Natural killer cell (primary cell): ENCODE measurements around the gene TRAP1. TPM values are rescaled to one million over a fixed set of nuclear protein-coding genes. Genes with fewer than 3 reads are reported as not detected.

Experiments used
- ATAC-seq, 3 donors: fragments of 150-1000 bp in 2 of 3; fragments of 200-7000 bp in 1 of 3; cut with Tn5 transposase; 1 replicate in 1 of 3; 2 replicates in 2 of 3; pipeline ENCODE4 v1.10.0; 2021; ENCODE audit warnings: mild to moderate bottlenecking in 2 of 3, moderate library complexity in 2 of 3
- DNase-seq, 2 donors: peaks; one replicate each; pipeline versions ENCODE4 v3.0.0 to v3.0.0-alpha.2; 2013 to 2021; ENCODE audit warnings: mixed read lengths in 1 of 2
- H3K27ac ChIP-seq: one replicate; pipeline ENCODE4 v1.5.1; 2013; ENCODE audit warnings: mild to moderate bottlenecking, low read length
- H3K27me3 ChIP-seq: one replicate; pipeline ENCODE4 v1.6.1; 2013; ENCODE audit warnings: low read length; ENCODE audit not compliant: control insufficient read depth, insufficient read depth
- H3K36me3 ChIP-seq: one replicate; pipeline ENCODE4 v1.6.1; 2013; ENCODE audit warnings: low read length; ENCODE audit not compliant: control insufficient read depth, insufficient read depth
- H3K4me1 ChIP-seq: one replicate; pipeline ENCODE4 v1.6.1; 2013; ENCODE audit warnings: low read length; ENCODE audit not compliant: control insufficient read depth, insufficient read depth
- H3K4me3 ChIP-seq: one replicate; pipeline ENCODE4 v1.5.1; 2013; ENCODE audit warnings: low read length
- H3K9me3 ChIP-seq: one replicate; pipeline ENCODE4 v1.6.1; 2013; ENCODE audit warnings: low read length; ENCODE audit not compliant: control insufficient read depth, insufficient read depth
- H3K27ac Mint-ChIP-seq, 2 donors: one replicate each; pipeline ENCODE4 v1.8.0; 2022; ENCODE audit warnings: mild to moderate bottlenecking in 2 of 2, mixed read lengths in 2 of 2, moderate library complexity in 1 of 2
- H3K27me3 Mint-ChIP-seq, 2 donors: one replicate each; pipeline ENCODE4 v1.8.0; 2022; ENCODE audit warnings: low read depth in 2 of 2, mixed read lengths in 2 of 2
- H3K36me3 Mint-ChIP-seq: one replicate; pipeline ENCODE4 v1.8.0; 2022; ENCODE audit warnings: mixed read lengths
- H3K4me1 Mint-ChIP-seq, 2 donors: one replicate each; pipeline ENCODE4 v1.8.0; 2022; ENCODE audit warnings: mixed read lengths in 2 of 2
- H3K4me3 Mint-ChIP-seq: one replicate; pipeline ENCODE4 v1.8.0; 2022; ENCODE audit warnings: mild to moderate bottlenecking, moderate library complexity, mixed read lengths
- H3K9me3 Mint-ChIP-seq, 2 donors: one replicate each; pipeline ENCODE4 v1.8.0; 2022; ENCODE audit warnings: mixed read lengths in 2 of 2
- WGBS: methylation state at CpG from one replicate; pipeline ENCODE4 v1.1.7; 2013; ENCODE audit warnings: missing lambda C conversion rate; ENCODE audit not compliant: insufficient coverage; 5-methylcytosine and 5-hydroxymethylcytosine counted together
- intact Hi-C: fragments of 100-400 bp; cut with micrococcal nuclease; formaldehyde crosslinking; loops from one replicate; pipeline ENCODE4 v1.14.2; 2022
- total RNA-seq, 4 donors: library from RNA; stranded (reverse); fragments of 120-200 nt in 1 of 4; gene quantifications; one replicate each; pipeline versions ENCODE4 v1.2.3 to v1.2.4, GENCODE V29; 2013 to 2022
- TF ChIP-seq, protein P1 (sequence below): fragments of 200-600 bp; IDR thresholded peaks from one replicate; pipeline ENCODE4 v1.8.0; 2022; ENCODE audit warnings: antibody characterized with exemption

Gene TRAP1
- total RNA-seq, 3 donors from 2014 or later (not counting 1 experiment from before 2014, with no cell fraction given) = 33.7 to 56.7 (median 54.6) TPM

DNA sequence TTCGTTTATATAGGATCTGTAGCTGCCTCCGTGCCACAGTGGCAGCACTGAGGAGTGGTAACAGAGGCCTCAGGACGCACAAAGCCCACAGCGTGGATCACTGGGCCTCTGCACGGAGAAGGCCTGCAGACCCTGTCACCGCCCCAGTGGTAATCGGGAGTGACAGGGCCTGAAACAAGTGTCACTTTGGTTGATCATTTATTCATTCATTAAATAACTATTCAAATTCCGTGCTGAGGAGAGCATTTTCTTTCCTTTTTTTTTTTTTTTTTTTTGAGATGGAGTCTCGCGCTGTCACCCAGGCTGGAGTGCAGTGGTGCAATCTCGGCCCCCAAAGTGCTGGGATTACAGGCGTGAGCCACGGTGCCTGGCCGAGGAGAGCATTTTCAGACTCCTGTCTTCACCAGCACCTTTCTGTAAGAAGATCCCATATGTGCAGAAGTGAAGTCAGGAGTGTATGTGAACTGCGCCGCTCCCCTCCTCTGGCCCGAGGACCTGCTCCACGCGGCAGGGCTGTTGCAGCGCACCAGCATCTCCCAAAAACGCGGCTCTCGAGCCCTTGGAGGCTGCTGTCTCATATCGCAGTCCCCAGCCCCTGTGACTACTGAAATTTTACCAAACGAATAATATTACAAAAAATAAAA, 44.9 kb upstream of the TRAP1 start:
- ATAC-seq (no peak), DNase-seq (no peak)
- Mint-ChIP-seq H3K4me1 (peaks cover 5 to 8% of the 10 kb centered on the region in 2 donors), H3K9me3 (no peaks in the 10 kb centered on the region), H3K27me3 (no peaks in the 10 kb centered on the region), H3K4me3 (no peak overlapping the region), H3K36me3 (peaks cover 7% of the 10 kb centered on the region), H3K27ac (no peak overlapping the region)
- 95% methylated on average over 25 of the region's 25 CpGs for WGBS
- Histone ChIP-seq H3K36me3 (peaks cover 61% of the 10 kb centered on the region), H3K4me1 (no peaks in the 10 kb centered on the region), H3K27me3 (no peaks in the 10 kb centered on the region), H3K4me3 (no peak overlapping the region), H3K27ac (no peak overlapping the region), H3K9me3 (no peaks in the 10 kb centered on the region)
- intact Hi-C loops = no loop called here
- TF ChIP-seq, protein P1, sequence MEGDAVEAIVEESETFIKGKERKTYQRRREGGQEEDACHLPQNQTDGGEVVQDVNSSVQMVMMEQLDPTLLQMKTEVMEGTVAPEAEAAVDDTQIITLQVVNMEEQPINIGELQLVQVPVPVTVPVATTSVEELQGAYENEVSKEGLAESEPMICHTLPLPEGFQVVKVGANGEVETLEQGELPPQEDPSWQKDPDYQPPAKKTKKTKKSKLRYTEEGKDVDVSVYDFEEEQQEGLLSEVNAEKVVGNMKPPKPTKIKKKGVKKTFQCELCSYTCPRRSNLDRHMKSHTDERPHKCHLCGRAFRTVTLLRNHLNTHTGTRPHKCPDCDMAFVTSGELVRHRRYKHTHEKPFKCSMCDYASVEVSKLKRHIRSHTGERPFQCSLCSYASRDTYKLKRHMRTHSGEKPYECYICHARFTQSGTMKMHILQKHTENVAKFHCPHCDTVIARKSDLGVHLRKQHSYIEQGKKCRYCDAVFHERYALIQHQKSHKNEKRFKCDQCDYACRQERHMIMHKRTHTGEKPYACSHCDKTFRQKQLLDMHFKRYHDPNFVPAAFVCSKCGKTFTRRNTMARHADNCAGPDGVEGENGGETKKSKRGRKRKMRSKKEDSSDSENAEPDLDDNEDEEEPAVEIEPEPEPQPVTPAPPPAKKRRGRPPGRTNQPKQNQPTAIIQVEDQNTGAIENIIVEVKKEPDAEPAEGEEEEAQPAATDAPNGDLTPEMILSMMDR = no peak

DNA sequence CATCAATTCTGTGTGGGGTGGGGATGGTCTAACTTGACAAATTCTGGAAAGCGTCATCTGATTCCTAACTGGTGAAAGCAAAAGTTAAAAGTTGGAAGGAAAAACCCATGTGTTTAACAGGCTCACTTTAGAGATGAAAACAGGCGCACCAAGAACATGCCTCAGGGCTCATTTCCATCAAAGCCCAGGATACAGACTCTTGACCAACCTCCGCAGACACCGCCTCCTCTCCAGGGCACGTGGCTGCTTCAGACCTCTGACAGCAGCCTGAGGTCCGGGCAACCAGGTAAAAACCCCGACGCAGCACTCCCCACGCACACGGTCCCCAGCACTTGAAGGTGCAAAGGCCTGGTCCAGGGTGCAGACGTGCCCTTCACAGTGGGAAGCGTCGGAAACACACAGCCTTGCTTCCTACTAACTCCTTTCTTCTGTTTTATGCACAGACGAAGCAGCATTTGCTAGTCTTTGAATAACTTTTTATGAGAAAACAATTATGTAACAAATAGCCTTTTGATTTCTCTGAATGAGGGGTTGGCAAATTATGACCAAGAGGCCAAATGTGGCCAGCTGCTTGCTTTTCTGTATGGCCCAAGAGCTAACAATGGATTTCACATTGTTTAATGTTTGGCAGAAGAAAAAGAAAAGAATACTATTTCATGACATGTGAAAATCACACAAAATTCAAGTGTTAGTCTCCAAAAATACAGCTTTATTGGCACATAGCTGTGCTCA, 44.2 kb upstream of the TRAP1 start:
- no peak overlapping the region for H3K27ac Mint-ChIP-seq
- 92% methylated on average over 14 of the region's 14 CpGs for WGBS
- H3K4me1 Mint-ChIP-seq = peaks cover 0 to 1% of the 10 kb centered on the region in 2 donors
- H3K27ac ChIP-seq = no peak overlapping the region
- H3K36me3 ChIP-seq = peaks cover 61% of the 10 kb centered on the region
- H3K9me3 Mint-ChIP-seq = no peaks in the 10 kb centered on the region
- no peaks in the 10 kb centered on the region for H3K27me3 Mint-ChIP-seq
- TF ChIP-seq, protein P1 = no peak
- no peaks in the 10 kb centered on the region for H3K36me3 Mint-ChIP-seq
- ATAC-seq (no peak), DNase-seq (no peak)
- H3K4me1 ChIP-seq = no peaks in the 10 kb centered on the region
- no peaks in the 10 kb centered on the region for H3K27me3 ChIP-seq
- no peaks in the 10 kb centered on the region for H3K9me3 ChIP-seq
- H3K4me3 ChIP-seq = no peak overlapping the region
- intact Hi-C loops = no loop called here
- H3K4me3 Mint-ChIP-seq = no peak overlapping the region

DNA sequence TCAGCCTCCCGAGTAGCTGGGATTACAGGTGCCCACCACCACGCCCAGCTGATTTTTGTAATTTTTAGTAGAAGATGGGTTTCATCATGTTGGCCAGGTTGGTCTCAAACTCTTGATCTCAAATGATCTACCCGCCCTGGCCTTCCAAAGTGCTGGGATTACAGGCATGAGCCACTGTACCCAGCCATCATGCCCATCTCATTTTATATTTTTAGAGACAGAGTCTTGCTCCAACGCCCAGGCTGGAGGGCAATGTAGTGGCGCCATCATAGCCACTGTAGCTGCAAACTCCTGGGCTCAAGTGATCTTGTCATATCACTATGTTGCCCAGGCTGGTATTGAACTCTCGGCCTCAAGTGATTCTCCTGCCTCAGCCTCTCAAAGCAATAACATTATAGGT, 43.2 kb upstream of the TRAP1 start:
- no peak overlapping the region for H3K27ac ChIP-seq
- H3K4me3 ChIP-seq = no peak overlapping the region
- DNase-seq = no peak
- intact Hi-C loops = no loop called here
- ATAC-seq = no peak
- Mint-ChIP-seq H3K36me3 (no peaks in the 10 kb centered on the region), H3K27me3 (no peaks in the 10 kb centered on the region), H3K9me3 (no peaks in the 10 kb centered on the region), H3K27ac (peak overlapping the region in 1 of 2 donors; percentile 49), H3K4me3 (no peak overlapping the region), H3K4me1 (no peaks in the 10 kb centered on the region)
- WGBS = 98% methylated on average over 6 of the region's 6 CpGs
- TF ChIP-seq, protein P1 = no peak
- H3K27me3 ChIP-seq = no peaks in the 10 kb centered on the region
- H3K36me3 ChIP-seq = peaks cover 60% of the 10 kb centered on the region
- H3K4me1 ChIP-seq = no peaks in the 10 kb centered on the region
- H3K9me3 ChIP-seq = no peaks in the 10 kb centered on the region
